Astrocyte (in vitro differentiated cells and primary cell): Measurements from ENCODE around the gene BCL11B. TPM values are rescaled to one million over a fixed set of nuclear protein-coding genes. Genes with fewer than 3 reads are reported as not detected.

ENCODE experiments used
- DNase-seq: peaks from one replicate; pipeline ENCODE4 v3.0.0-alpha.2; 2010; ENCODE audit warnings: low read depth
- FAIRE-seq: peaks from 2 replicates; lab custom pipeline; 2011; peaks lifted over from hg19 to GRCh38; lab: Jason Lieb, UNC
- H2AFZ ChIP-seq: 2 replicates; pipeline ENCODE4 v1.6.0; 2012; ENCODE audit warnings: low read depth, low read length, inconsistent platforms
- H3K27ac ChIP-seq: 2 replicates; pipeline ENCODE4 v1.5.1; 2011; ENCODE audit warnings: low read depth, low read length, inconsistent platforms
- H3K27me3 ChIP-seq: 2 replicates; pipeline ENCODE4 v1.6.0; 2011; ENCODE audit warnings: low read length, inconsistent platforms; ENCODE audit not compliant: insufficient read depth
- H3K36me3 ChIP-seq: 2 replicates; pipeline ENCODE4 v1.5.1; 2011; ENCODE audit warnings: low read length, inconsistent platforms; ENCODE audit not compliant: insufficient read depth
- H3K4me1 ChIP-seq: 2 replicates; pipeline ENCODE4 v1.5.1; 2011; ENCODE audit warnings: low read length, inconsistent platforms; ENCODE audit not compliant: insufficient read depth
- H3K4me2 ChIP-seq: 2 replicates; pipeline ENCODE4 v1.6.0; 2012; ENCODE audit warnings: low read length, inconsistent platforms
- H3K4me3 ChIP-seq: 2 replicates; pipeline ENCODE4 v1.5.1; 2011; ENCODE audit warnings: low read depth, mild to moderate bottlenecking, low read length, inconsistent platforms; ENCODE audit not compliant: insufficient read depth
- H3K79me2 ChIP-seq: 2 replicates; pipeline ENCODE4 v1.6.0; 2012; ENCODE audit warnings: mild to moderate bottlenecking, low read length, inconsistent platforms; ENCODE audit not compliant: insufficient read depth
- H3K9ac ChIP-seq: 2 replicates; pipeline ENCODE4 v1.6.0; 2012; ENCODE audit warnings: mild to moderate bottlenecking, low read length, inconsistent platforms
- H3K9me3 ChIP-seq: 2 replicates; pipeline ENCODE4 v1.5.1; 2012; ENCODE audit warnings: low read depth, mild to moderate bottlenecking, low read length, inconsistent platforms; ENCODE audit not compliant: insufficient read depth
- H4K20me1 ChIP-seq: 2 replicates; pipeline ENCODE4 v1.6.0; 2012; ENCODE audit warnings: low read length, inconsistent platforms; ENCODE audit not compliant: insufficient read depth
- H3K27ac Mint-ChIP-seq: one replicate; pipeline ENCODE4 v1.8.0; 2021; ENCODE audit warnings: mild to moderate bottlenecking, mixed read lengths; ENCODE audit not compliant: unreplicated experiment
- H3K27me3 Mint-ChIP-seq: one replicate; pipeline ENCODE4 v1.8.0; 2021; ENCODE audit warnings: low read depth, mixed read lengths; ENCODE audit not compliant: unreplicated experiment
- H3K36me3 Mint-ChIP-seq: one replicate; pipeline ENCODE4 v1.8.0; 2021; ENCODE audit warnings: low read depth, mixed read lengths; ENCODE audit not compliant: unreplicated experiment
- H3K4me1 Mint-ChIP-seq: one replicate; pipeline ENCODE4 v1.8.0; 2021; ENCODE audit warnings: low read depth, mixed read lengths; ENCODE audit not compliant: unreplicated experiment
- H3K4me3 Mint-ChIP-seq: one replicate; pipeline ENCODE4 v1.8.0; 2021; ENCODE audit warnings: mild to moderate bottlenecking, moderate library complexity, mixed read lengths; ENCODE audit not compliant: unreplicated experiment
- H3K9me3 Mint-ChIP-seq: one replicate; pipeline ENCODE4 v1.8.0; 2021; ENCODE audit warnings: mild to moderate bottlenecking, mixed read lengths; ENCODE audit not compliant: unreplicated experiment
- CTCF ChIP-seq: IDR thresholded peaks from 2 replicates; pipeline ENCODE4 v1.5.1; 2011; ENCODE audit warnings: low read depth, mild to moderate bottlenecking, inconsistent platforms, low read length, moderate library complexity; ENCODE audit not compliant: insufficient read depth
- EZH2 ChIP-seq: IDR thresholded peaks from 2 replicates; pipeline ENCODE4 v1.6.1; 2012; ENCODE audit warnings: mild to moderate bottlenecking, low read length, inconsistent platforms; ENCODE audit not compliant: insufficient read depth
- total RNA-seq: library from RNA; stranded (reverse); gene quantifications from 2 replicates; pipeline ENCODE4 v1.2.1, GENCODE V29; 2021

The BCL11B gene
- total RNA-seq, 1 donor from 2014 or later: 1.1 TPM

GRCh38 chr14:99120526-99121318, 151.3 kb downstream of the BCL11B start:
- FAIRE-seq: no peak
- peaks cover 2% of the 10 kb centered on the region for H3K9me3 Mint-ChIP-seq
- Histone ChIP-seq H3K9ac (no peak overlapping the region), H4K20me1 (no peaks in the 10 kb centered on the region), H3K27ac (no peak overlapping the region), H3K9me3 (no peaks in the 10 kb centered on the region), H2AFZ (no peak overlapping the region), H3K36me3 (no peaks in the 10 kb centered on the region), H3K79me2 (no peaks in the 10 kb centered on the region), H3K4me1 (no peaks in the 10 kb centered on the region), H3K4me3 (no peak overlapping the region), H3K27me3 (peaks cover 25% of the 10 kb centered on the region), H3K4me2 (no peak overlapping the region)
- H3K4me3 Mint-ChIP-seq: no peak overlapping the region
- no peak overlapping the region for H3K27ac Mint-ChIP-seq
- no peak for DNase-seq
- H3K4me1 Mint-ChIP-seq: no peaks in the 10 kb centered on the region
- no peaks in the 10 kb centered on the region for H3K36me3 Mint-ChIP-seq
- H3K27me3 Mint-ChIP-seq: peaks cover 45% of the 10 kb centered on the region
- TF ChIP-seq CTCF: no peak
- TF ChIP-seq EZH2: no peak

GRCh38 chr14:99119554-99120525, 152.2 kb downstream of the BCL11B start:
- Histone ChIP-seq H3K4me3 (no peak overlapping the region), H3K27ac (no peak overlapping the region), H3K9me3 (peaks cover 2% of the 10 kb centered on the region), H3K79me2 (no peaks in the 10 kb centered on the region), H3K9ac (no peak overlapping the region), H3K27me3 (peaks cover 26% of the 10 kb centered on the region), H3K36me3 (no peaks in the 10 kb centered on the region), H2AFZ (no peak overlapping the region), H4K20me1 (no peaks in the 10 kb centered on the region), H3K4me1 (no peaks in the 10 kb centered on the region), H3K4me2 (no peak overlapping the region)
- Mint-ChIP-seq H3K4me1 (no peaks in the 10 kb centered on the region), H3K9me3 (no peaks in the 10 kb centered on the region), H3K36me3 (no peaks in the 10 kb centered on the region), H3K27me3 (peaks cover 45% of the 10 kb centered on the region), H3K27ac (no peak overlapping the region), H3K4me3 (no peak overlapping the region)
- DNase-seq: no peak
- TF ChIP-seq CTCF: no peak
- no peak for TF ChIP-seq EZH2
- no peak for FAIRE-seq

Other genes with a start within 250 kb of the BCL11B start
- 62.8 and 65.8 TPM in 2 replicates for gene SETD3, start 208.7 kb upstream of the BCL11B start, total RNA-seq
- gene CCNK, start 209.2 kb upstream of the BCL11B start, total RNA-seq: 110 and 121 TPM in 2 replicates